Measurements from ENCODE around the gene UTS2B. TPM values are rescaled to one million over a fixed set of nuclear protein-coding genes. Genes with fewer than 3 reads are reported as not detected.
A peak's percentile ranks its signal among the peaks of the same experiment; 100 is the strongest.
"Not testable (repeated sequence)": the region's sequence is repeated elsewhere in the genome, so short reads cannot be mapped to it uniquely, and the experiment has no call there.

The UTS2B gene
- total RNA-seq, 6 experiments from 2014 or later, result 0.38 TPM; not detected in 5

DNA sequence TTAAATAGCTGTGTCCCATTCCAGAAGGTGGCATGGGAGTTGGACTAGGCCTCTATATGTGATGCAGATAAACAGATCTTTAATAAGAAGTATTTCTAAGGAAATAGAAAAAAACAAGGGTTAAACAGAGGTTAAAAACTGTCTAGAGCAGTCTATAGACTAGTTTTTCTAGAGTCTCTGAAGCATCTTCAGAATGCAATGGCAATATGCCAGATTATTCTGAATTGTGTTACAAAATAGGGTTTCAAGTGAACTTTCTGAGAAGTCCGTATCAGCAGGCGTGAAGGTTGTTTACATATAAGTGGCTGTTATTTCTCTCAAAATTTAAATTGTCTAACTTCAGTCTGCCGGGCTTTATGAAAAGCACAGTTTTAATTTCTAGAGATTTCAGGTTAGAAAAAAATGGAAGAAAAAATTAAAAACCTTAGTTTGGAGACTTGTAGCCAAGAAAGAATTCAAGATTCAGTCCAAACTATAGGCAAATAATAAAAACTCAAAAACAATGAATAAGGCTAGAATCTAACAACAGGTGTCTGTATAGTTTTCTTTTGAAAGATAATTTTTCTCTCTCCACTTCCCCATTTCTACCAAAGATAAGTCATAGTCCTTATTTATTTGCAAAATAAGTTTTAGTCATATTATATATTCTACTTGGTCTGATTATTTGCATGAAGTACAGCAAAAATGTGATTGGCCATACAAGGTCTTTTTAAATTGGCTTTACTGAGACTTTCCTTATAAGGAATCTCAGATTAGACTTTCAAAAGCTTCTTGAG lies 76.0 kb downstream of the UTS2B start:
- ATAC-seq, result no peak
- Histone ChIP-seq H3K4me1 (no peaks in the 10 kb centered on the region), H3K36me3 (no peaks in the 10 kb centered on the region), H3K27me3 (no peaks in the 10 kb centered on the region), H3K9me3 (no peaks in the 10 kb centered on the region), H3K4me3 (no peak overlapping the region), H3K27ac (no peak overlapping the region)
- intact Hi-C loops (cut with DNase I), result no loop called here
- 57% methylated on average over 3 of the region's 3 CpGs for WGBS (ENCODE audit: insufficient coverage, low coverage, low lambda C conversion rate, missing lambda C conversion rate)
- no peak for DNase-seq
- TF ChIP-seq POLR2A (IDR thresholded peaks at IDR 0.05), result no peak
- TF ChIP-seq, protein P1, sequence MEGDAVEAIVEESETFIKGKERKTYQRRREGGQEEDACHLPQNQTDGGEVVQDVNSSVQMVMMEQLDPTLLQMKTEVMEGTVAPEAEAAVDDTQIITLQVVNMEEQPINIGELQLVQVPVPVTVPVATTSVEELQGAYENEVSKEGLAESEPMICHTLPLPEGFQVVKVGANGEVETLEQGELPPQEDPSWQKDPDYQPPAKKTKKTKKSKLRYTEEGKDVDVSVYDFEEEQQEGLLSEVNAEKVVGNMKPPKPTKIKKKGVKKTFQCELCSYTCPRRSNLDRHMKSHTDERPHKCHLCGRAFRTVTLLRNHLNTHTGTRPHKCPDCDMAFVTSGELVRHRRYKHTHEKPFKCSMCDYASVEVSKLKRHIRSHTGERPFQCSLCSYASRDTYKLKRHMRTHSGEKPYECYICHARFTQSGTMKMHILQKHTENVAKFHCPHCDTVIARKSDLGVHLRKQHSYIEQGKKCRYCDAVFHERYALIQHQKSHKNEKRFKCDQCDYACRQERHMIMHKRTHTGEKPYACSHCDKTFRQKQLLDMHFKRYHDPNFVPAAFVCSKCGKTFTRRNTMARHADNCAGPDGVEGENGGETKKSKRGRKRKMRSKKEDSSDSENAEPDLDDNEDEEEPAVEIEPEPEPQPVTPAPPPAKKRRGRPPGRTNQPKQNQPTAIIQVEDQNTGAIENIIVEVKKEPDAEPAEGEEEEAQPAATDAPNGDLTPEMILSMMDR (IDR thresholded peaks at IDR 0.05), result no peak

DNA sequence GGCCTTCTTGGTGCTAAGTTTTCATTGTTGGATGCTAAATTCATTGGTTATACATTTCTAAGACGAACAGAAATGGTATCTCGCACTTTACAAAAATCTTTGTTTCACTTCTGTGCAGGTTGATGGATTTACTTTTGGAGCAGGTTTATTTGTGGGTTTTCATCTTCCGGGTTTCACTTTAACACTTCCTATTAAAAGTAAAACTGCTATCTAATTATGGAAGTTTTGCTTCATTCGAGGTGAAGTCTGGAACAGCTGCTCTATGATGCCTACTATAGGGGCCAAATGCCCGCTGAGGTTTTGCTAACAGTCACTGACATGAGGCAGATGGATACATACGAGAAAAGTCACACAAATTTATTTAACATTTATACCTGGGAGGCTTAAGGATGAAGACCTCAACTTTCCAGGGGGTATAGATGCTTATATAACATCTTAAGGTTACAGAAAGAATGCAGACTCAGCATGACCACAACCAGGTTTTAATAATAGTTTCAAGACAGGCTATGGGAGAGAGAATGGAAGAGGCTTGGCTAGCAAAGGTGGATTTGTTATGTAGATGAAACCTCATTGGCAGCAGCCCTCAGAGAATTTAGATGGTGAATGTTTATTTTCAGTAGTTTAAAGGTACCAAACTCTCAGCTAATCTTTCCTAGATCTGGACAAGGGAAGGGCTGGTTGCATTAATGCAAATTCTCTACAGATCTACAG lies 77.1 kb downstream of the UTS2B start:
- Histone ChIP-seq H3K27ac (no peak overlapping the region), H3K36me3 (no peaks in the 10 kb centered on the region), H3K9me3 (no peaks in the 10 kb centered on the region), H3K27me3 (no peaks in the 10 kb centered on the region), H3K4me1 (no peaks in the 10 kb centered on the region), H3K4me3 (no peak overlapping the region)
- intact Hi-C loops (cut with DNase I), result no loop called here
- no peak for TF ChIP-seq POLR2A (IDR thresholded peaks at IDR 0.05)
- TF ChIP-seq, protein P1 (IDR thresholded peaks at IDR 0.05), result no peak
- ATAC-seq, result no peak
- no peak for DNase-seq
- 70% methylated on average over 6 of the region's 6 CpGs for WGBS (ENCODE audit: insufficient coverage, low coverage, low lambda C conversion rate, missing lambda C conversion rate)

DNA sequence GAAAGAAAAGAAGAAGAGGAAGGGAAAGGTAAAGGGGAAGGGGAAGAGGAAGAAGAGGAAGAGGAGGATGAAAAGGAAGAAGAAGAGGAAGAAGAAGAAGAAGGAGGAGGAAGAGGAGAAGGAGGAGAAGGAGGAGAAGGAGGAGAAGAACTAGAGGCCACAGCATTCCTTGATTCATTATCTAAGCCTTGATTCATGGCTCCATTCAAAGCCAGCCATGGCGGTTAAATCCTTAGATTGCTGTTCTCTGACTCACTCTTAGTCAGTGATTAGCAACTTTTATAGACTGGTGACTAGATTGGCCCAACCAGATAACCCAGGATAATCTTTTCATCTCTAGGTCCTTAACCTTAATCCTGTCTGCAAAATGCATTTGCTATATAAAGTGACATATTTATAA lies 83.7 kb downstream of the UTS2B start:
- DNase-seq (no peak), ATAC-seq (no peak)
- TF ChIP-seq, protein P1 (IDR thresholded peaks at IDR 0.05), result no peak
- no peak for TF ChIP-seq POLR2A (IDR thresholded peaks at IDR 0.05)
- Histone ChIP-seq H3K9me3 (no peaks in the 10 kb centered on the region), H3K36me3 (no peaks in the 10 kb centered on the region), H3K27me3 (no peaks in the 10 kb centered on the region), H3K27ac (no peak overlapping the region), H3K4me1 (no peaks in the 10 kb centered on the region), H3K4me3 (no peak overlapping the region)
- WGBS (ENCODE audit: insufficient coverage, low coverage, low lambda C conversion rate, missing lambda C conversion rate), result 89% methylated on average over 1 of the region's 1 CpG
- intact Hi-C loops (cut with DNase I), result no loop called here

DNA sequence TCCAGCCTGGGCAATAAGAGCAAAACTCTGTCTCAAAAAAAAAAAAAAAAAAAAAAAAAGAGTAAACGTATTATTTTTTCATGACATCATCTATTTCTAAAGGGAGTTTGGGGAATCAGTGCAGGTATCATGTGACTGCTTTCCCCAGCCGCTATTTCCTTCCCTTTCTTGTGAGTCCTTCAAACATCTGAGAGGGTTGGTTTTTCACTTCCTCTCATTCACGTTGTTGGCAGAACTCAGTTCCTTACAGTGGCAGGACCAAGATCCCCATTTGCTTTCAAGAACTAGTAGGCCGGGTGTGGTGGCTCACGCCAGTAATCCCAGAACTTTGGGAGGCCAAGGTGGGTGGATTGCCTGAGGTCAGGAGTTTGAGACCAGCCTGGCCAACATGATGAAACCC lies 84.3 kb downstream of the UTS2B start:
- H3K9me3 ChIP-seq; H3K27ac ChIP-seq; H3K36me3 ChIP-seq; H3K27me3 ChIP-seq; intact Hi-C loops (cut with DNase I); DNase-seq; H3K4me1 ChIP-seq; H3K4me3 ChIP-seq: not testable (repeated sequence)
- ATAC-seq, result peak; percentile 40 to 68 (median 59)
- WGBS (ENCODE audit: insufficient coverage, low coverage, low lambda C conversion rate, missing lambda C conversion rate), result 60% methylated on average over 5 of the region's 5 CpGs

DNA sequence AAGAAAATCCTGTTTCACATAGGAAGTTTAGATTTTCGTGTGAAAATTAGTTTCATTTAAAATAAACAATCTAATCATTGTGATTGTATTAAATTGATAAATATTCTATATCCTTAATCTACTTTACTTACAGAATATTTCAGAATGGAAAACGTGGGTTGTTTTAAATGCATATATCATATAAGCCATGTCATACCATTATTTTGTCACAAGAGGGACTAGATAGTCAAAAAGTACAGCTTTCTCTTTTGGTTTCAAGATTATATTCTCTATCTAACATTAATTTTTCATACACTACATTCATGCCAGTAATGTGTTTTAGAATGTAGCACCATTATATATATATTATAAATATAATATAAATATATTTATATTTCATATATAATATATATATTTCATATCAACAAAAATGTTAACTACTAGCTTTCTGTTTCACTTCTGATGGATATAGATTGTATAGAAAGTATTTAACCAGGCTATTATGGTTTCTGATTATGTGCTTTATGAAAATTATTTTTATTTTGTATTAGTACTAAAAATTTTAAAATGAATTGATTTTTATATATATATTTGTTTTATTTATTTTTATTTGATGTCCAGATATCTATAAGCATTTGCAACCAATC lies 86.0 kb downstream of the UTS2B start:
- ATAC-seq (peak in 3 of 4 donors; percentile 39 to 65 (median 54)), DNase-seq (no peak)
- no peaks in the 10 kb centered on the region for H3K36me3 ChIP-seq
- TF ChIP-seq POLR2A (IDR thresholded peaks at IDR 0.05), result no peak
- TF ChIP-seq, protein P1 (IDR thresholded peaks at IDR 0.05), result peak; percentile 43 to 61 (median 46)
- no peak overlapping the region for H3K27ac ChIP-seq
- no peak overlapping the region for H3K4me3 ChIP-seq
- no peaks in the 10 kb centered on the region for H3K27me3 ChIP-seq
- intact Hi-C loops (cut with DNase I), result no loop called here
- no peaks in the 10 kb centered on the region for H3K9me3 ChIP-seq
- no peaks in the 10 kb centered on the region for H3K4me1 ChIP-seq
- WGBS (ENCODE audit: insufficient coverage, low coverage, low lambda C conversion rate, missing lambda C conversion rate), result 6% methylated on average over 2 of the region's 2 CpGs
